HG02763 (cell line): ENCODE measurements around the gene RYR2.
"Not testable (repeated sequence)": the region's sequence is repeated elsewhere in the genome, so short reads cannot be mapped to it uniquely, and the experiment has no call there.

Experiments used
- ATAC-seq: cut with Tn5 transposase; IDR thresholded peaks from one replicate; pipeline ENCODE4 v1.9.1; 2021; ENCODE audit warnings: mild to moderate bottlenecking, moderate library complexity; ENCODE audit not compliant: unreplicated experiment

RYR2 gene

GRCh38 chr1:237527761-237528160 is 485.8 kb downstream of the RYR2 start:
- ATAC-seq = no peak

DNA sequence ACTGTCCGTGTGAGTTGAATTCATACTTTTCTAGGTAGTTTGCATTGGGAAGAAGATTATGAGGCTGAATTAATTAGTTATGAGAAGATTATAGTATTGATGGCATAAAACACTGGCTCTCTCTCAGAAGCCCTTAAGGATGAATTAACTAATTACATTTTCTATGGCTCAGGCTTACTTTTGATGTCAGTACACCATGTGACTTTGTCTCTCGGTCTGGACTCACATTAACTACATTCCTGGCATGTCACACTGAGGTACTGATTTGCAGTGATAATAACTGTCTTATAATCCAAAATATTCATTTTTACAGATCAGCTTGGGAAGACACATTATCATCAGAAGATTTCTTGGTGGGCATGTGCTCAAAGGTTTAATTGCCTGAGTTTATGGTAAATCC is 486.6 kb downstream of the RYR2 start:
- no peak for ATAC-seq

GRCh38 chr1:237539055-237539454 is 497.1 kb downstream of the RYR2 start:
- ATAC-seq = no peak

- ATAC-seq = no peak
Measured at GRCh38 chr1:237542525-237543418, 500.8 kb downstream of the RYR2 start.

DNA sequence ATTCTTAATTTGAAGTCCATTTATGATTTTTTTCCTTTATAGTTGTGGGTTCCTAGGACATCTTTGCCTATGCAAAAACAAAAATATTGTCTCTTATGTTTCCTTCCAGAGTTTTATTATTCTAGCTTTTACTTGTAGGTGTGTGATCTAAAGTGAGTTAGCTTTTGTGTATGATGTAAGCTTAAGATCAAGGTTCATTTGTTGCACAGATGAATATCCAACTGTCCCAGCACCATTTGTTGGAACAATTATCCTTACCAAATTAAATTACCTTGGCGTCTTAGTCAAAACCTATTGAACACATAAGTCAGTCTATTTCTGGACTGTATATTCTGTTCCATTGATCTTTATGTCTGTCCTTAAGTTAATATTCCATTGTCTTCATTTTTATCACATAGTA is 511.1 kb downstream of the RYR2 start:
- ATAC-seq = no peak

GRCh38 chr1:237556911-237557310 is 514.9 kb downstream of the RYR2 start:
- no peak for ATAC-seq

DNA sequence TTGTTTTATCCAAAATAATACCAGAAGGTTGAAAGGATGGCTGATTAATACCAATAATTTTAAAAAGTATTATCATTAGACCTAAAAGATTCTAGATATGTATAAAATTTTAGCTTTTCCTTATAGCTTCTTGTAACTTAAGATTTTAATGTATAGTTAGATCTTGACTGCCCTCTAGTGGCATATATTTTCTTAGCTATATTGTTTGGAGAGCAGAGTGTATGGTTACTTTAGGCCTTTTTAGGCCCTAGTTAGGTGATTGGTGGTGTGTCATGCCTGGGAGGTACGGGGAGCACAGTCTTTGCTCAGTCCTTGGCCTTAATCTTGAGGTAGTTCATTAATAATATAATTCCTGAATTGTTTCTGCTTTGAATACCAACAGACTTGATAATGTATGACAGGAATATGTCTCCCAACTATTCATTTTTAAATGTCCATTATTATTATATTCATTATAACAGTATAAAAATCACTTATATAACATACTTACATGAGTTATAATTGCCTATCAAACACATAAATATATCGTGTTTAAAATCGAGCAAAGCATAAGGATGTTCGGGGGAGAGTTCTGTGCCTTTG is 520.3 kb downstream of the RYR2 start:
- no peak for ATAC-seq

GRCh38 chr1:237565236-237565635 is 523.3 kb downstream of the RYR2 start:
- no peak for ATAC-seq

- no peak for ATAC-seq
Measured at GRCh38 chr1:237566581-237566980, 524.6 kb downstream of the RYR2 start.

DNA sequence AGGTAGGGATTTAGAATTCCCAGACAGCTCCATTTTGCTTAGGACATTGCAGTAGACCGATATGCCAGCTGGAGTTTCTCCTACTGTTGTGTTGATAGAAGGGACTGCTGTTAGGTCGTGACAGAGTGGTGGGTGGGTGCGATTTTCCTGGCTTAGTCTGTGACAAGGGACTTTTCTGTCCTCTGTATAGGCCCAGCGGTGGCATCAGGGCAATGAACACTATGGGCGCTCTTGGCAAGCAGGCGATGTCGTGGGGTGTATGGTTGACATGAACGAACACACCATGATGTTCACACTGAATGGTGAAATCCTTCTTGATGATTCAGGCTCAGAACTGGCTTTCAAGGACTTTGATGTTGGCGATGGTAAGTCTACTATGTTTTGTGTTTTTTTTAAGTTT is 527.0 kb downstream of the RYR2 start:
- no peak for ATAC-seq

DNA sequence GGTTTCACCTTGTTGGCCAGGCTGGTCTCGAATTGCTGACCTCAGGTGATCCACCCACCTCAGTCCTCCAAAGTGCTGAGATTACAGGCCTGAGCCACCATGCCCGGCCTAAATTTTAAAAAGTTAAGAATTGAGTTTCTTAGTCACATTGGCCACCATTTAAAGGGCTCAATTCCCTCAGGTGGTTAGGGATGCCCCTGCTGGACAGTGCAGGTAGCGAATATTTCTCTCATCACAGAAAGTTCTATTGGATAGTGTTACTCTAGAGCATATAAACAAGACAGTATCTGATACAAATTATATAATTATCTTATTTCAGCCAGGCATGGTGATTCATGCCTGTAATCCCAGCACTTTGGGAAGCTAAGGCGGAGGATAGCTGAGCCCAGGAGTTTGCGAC is 528.5 kb downstream of the RYR2 start:
- ATAC-seq = no peak

DNA sequence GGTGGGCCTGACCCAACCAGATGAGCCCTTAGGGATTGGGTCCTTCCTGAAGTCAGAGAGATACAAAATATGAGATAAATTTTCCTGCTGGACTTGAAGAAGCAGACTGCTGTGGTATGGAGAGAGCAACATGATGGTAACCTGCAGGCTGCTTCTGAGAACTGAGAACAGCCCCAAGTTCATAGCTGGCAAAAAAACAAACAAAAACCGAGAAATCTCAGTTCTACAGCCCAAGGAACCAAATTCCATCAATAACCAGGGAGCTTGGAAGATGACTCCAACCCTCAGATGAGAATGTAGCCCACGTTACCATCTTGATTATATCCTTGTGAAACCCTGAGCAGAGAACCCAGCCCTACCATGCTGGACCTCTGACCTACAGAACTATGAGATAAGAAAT is 532.6 kb downstream of the RYR2 start:
- ATAC-seq = no peak

DNA sequence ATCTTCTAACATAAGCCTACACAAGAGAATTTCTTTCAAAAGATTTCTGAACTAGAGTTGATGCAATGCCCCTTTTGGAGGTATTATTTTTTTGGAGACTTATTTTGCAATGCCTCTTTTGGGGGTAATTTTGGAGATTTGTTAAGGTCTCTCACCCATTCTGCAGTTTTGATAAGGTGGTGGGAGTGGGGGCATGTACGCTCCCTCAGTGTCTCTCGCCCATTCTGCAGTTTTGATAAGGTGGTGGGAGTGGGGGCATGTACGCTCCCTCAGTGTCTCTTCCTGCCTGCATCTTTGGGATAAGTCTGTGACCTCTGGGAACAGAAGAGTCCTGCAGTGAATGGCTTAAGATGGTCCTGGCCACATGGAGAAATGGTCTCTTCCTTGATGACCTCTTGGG is 536.6 kb downstream of the RYR2 start:
- ATAC-seq = no peak

GRCh38 chr1:237580726-237581125 is 538.7 kb downstream of the RYR2 start:
- ATAC-seq = no peak

- no peak for ATAC-seq
Measured at GRCh38 chr1:237583270-237583669, 541.3 kb downstream of the RYR2 start.

DNA sequence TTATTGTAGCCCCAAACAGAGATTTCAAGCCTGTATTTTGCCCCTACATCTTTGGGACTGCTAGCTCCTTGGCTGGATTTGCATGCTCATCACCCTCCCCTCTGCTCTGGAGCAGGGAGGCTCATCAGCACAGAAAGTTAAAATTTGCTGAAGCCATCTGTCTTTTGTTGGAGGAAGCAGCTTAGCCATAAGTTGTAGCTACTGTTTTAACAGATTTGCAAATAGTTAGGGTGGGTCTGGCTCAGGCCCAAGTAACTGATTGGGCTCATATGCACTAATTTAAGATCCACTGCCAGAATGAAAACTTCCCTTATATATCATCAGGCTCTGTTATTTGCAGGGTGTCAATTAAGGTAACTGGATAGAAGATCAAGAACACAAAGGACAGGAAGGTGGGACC is 541.8 kb downstream of the RYR2 start:
- no peak for ATAC-seq

DNA sequence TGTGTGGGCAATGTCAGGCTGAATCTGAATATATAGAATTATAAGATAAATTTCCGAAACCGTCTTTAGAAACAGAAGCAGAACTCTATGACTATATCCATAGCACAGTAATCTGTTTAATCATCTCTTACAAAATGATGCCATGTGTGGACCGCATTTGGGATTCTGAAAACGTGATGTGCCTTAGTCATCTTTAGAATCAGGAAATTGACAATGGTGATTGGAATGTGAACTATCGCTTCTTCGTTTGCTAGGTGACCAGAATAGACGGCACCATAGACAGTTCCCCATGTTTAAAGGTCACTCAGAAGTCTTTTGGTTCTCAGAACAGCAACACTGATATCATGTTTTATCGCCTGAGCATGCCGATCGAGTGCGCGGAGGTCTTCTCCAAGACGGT is 548.4 kb downstream of the RYR2 start:
- no peak for ATAC-seq

DNA sequence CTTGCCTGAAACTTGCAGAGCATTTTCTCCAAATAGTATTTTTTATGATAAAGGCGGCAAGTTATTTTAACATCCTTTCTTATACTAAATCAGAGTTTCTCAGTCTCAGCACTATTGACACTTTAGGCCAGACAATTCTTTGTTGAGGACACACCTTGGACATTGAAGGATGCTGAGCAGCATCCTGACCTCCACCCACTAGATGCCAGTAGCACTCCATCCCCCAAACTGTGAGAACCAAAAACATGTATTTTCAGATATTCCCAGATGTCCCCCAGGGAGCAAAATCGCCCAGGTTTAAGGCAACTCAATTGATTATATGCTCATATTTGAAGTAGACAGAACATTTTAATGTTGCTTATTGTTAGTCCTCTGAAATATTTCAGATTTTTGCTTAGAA is 549.4 kb downstream of the RYR2 start:
- ATAC-seq = no peak

- ATAC-seq = not testable (repeated sequence)
Measured at GRCh38 chr1:237603036-237603568, 561.1 kb downstream of the RYR2 start.

- ATAC-seq = no peak
Measured at GRCh38 chr1:237608433-237608832, 566.4 kb downstream of the RYR2 start.

DNA sequence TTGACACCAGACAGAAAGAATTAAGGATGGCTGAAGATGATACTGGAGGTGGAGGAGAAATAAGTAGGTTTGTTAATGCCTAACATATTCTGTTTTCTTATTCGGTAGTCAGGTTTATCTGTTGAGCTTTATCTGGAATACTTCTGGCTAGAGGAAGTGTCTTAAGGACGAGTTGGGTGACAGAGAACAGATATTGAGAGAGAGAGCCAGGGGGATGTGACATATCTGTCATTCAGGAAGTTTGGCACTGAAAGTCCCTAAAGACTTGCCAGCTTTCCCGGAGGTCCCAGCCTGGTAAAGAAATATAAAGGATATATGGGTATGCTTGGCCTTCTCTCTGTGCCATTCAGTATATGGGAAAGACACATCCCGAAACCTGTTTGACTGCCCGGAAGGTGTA is 568.2 kb downstream of the RYR2 start:
- no peak for ATAC-seq

GRCh38 chr1:237613984-237614383 is 572.0 kb downstream of the RYR2 start:
- ATAC-seq = no peak
